Esophagus muscularis mucosa (tissue), 4 donors: ENCODE data around the gene CBFA2T3.

ENCODE experiments used
- EP300 ChIP-seq: sonication (generic); formaldehyde crosslinking; IDR thresholded peaks from one replicate; pipeline ENCODE4 v1.6.1; 2017; ENCODE audit warnings: antibody characterized with exemption
- POLR2A ChIP-seq: fragments of 450-650 bp; IDR thresholded peaks from one replicate; pipeline ENCODE4 v1.6.1; 2017; ENCODE audit warnings: antibody characterized with exemption, moderate library complexity, mild to moderate bottlenecking, low read depth
- TF ChIP-seq, protein P1 (sequence below), 3 experiments: fragments of 200-600 bp in 2 of 3; fragments of 450-650 bp in 1 of 3; sonication (generic) in 2 of 3; IDR thresholded peaks; one replicate each; pipeline ENCODE4 v1.5.1; 2017 to 2019; ENCODE audit warnings: antibody characterized with exemption in 3 of 3, mild to moderate bottlenecking in 2 of 3, moderate library complexity in 1 of 3

DNA sequence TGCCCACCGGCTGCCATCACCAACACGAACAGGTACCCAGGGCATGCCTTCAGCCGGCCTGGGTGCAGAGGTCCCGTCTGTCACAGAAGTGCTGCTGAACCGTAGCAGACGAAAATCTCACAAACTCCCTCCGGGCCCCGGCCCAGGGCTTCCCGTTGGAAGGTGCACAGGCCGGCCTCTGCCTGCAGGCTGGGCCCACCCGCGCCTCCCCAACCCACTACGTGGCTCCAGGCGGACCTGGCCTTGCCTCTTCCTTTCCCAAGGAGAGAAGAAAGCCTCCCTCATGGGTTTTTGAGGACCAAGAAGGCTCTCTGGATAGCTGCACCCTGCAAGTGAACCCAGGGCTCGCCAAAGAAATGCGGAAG lies 65.1 kb downstream of the CBFA2T3 start:
- TF ChIP-seq, protein P1, sequence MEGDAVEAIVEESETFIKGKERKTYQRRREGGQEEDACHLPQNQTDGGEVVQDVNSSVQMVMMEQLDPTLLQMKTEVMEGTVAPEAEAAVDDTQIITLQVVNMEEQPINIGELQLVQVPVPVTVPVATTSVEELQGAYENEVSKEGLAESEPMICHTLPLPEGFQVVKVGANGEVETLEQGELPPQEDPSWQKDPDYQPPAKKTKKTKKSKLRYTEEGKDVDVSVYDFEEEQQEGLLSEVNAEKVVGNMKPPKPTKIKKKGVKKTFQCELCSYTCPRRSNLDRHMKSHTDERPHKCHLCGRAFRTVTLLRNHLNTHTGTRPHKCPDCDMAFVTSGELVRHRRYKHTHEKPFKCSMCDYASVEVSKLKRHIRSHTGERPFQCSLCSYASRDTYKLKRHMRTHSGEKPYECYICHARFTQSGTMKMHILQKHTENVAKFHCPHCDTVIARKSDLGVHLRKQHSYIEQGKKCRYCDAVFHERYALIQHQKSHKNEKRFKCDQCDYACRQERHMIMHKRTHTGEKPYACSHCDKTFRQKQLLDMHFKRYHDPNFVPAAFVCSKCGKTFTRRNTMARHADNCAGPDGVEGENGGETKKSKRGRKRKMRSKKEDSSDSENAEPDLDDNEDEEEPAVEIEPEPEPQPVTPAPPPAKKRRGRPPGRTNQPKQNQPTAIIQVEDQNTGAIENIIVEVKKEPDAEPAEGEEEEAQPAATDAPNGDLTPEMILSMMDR (IDR thresholded peaks at IDR 0.05) = no peak
- TF ChIP-seq POLR2A (no peak), EP300 (no peak)
